Pancreas (tissue), 10 donors: ENCODE measurements around the gene LRRC4C. TPM values are rescaled to one million over a fixed set of nuclear protein-coding genes. Genes with fewer than 3 reads are reported as not detected.
"Not testable (repeated sequence)": the region's sequence is repeated elsewhere in the genome, so short reads cannot be mapped to it uniquely, and the experiment has no call there.

ENCODE experiments used
- ATAC-seq, 4 donors: fragments of 200-7000 bp; cut with Tn5 transposase; one replicate each; pipeline versions ENCODE4 v1.8.0 to v1.9.1; 2020; ENCODE audit warnings: mild to moderate bottlenecking in 4 of 4, moderate library complexity in 4 of 4
- DNase-seq, 6 donors: peaks; one replicate each; pipeline ENCODE4 v3.0.0-alpha.2; 2020
- FAIRE-seq: peaks from 2 replicates; lab custom pipeline; 2012; peaks lifted over from hg19 to GRCh38; lab: Jason Lieb, UNC
- H3K27ac ChIP-seq, 4 donors: fragments of 200-600 bp; sonication (generic); 1 replicate in 3 of 4; 2 replicates in 1 of 4; pipeline versions ENCODE4 v1.5.0 to v1.8.0; 2020
- H3K27me3 ChIP-seq, 4 donors: fragments of 200-600 bp; one replicate each; pipeline ENCODE4 v1.8.0; 2021
- H3K36me3 ChIP-seq, 3 donors: fragments of 200-600 bp; sonication (generic) in 1 of 3; one replicate each; pipeline versions ENCODE4 v1.5.0 to v1.8.0; 2020 to 2021
- H3K4me1 ChIP-seq, 3 donors: fragments of 200-600 bp; one replicate each; pipeline ENCODE4 v1.8.0; 2021
- H3K4me3 ChIP-seq, 4 donors: fragments of 200-600 bp; sonication (generic) in 2 of 4; one replicate each; pipeline versions ENCODE4 v1.5.0 to v1.8.0; 2020 to 2021
- H3K9me3 ChIP-seq, 4 donors: fragments of 200-600 bp; one replicate each; pipeline ENCODE4 v1.8.0; 2021
- WGBS, 2 donors: extraction: QIAGEN DNeasy Blood & Tissue Kit; methylation state at CpG; one replicate each; pipeline ENCODE4 v1.1.7; 2013; 5-methylcytosine and 5-hydroxymethylcytosine counted together
- intact Hi-C, 3 donors: fragments of 100-400 bp; cut with DNase I; formaldehyde crosslinking; loops; one replicate each; pipeline versions ENCODE4 v1.11.1 to v1.14.2; 2022
- polyA plus RNA-seq, 2 donors: library from polyadenylated mRNA; stranded (reverse); fragments of 200-250 nt; gene quantifications; one replicate each; pipeline ENCODE4 v1.2.3, GENCODE V29; 2013
- total RNA-seq, 6 donors: library from RNA; stranded (reverse); fragmentation: NEBNext Ultra II Directional in 4 of 6; extraction: Animal tissue kit (Norgen Biotek cat#: 25700) in 4 of 6; gene quantifications; one replicate each; pipeline versions ENCODE4 v1.2.1 to v1.2.4, GENCODE V29; 2021 to 2023
- TF ChIP-seq, protein P1 (sequence below), 4 donors: fragments of 200-600 bp; sonication (generic) in 3 of 4; IDR thresholded peaks; one replicate each; pipeline versions ENCODE4 v1.5.0 to v1.8.0; 2021; ENCODE audit warnings: antibody characterized with exemption in 4 of 4
- donor health status: healthy with polysubstance abuse.
- donor health status: DM: no; HTN: no; CAD: no; lungs with moderate emphysema.
- donor health status: DM: no; HTN: no; CAD: no.
- donor health status: control.
- donor health status: control.
- donor health status: Bipolar disorder and iron deficiency.
- donor health status: DM: yes; HTN: yes; CAD: no.
- donor health status: DM: no; HTN: no; CAD: no.
- donor health status: DM: no; HTN: no; CAD: no.
- donor health status: DM: yes; HTN: yes; CAD: no.

The LRRC4C gene
- total and polyA plus RNA-seq, 8 donors: 0.04 to 0.84 (median 0.16) TPM

DNA sequence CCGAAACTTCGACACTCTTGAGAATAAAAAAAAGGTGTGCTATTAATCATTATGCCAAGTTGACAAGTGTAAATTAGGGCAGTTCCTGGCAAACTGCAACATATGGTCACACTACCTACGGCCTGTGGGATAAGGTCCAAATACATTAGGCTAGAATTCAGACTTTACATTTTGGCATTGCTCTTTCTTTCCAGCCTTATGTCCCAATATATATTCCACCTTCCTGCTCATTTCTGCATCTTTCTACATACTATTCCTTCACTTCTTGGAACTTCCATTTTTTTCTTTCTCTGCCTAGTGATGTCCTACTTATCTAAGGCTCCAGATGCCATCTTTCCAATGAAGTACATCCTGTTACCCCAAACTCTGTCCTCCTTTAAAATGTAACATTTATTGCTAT lies 577.2 kb downstream of the LRRC4C start:
- ATAC-seq: no peak
- Histone ChIP-seq H3K4me3 (no peak overlapping the region), H3K27me3 (no peaks in the 10 kb centered on the region), H3K9me3 (no peaks in the 10 kb centered on the region), H3K27ac (no peak overlapping the region), H3K4me1 (no peaks in the 10 kb centered on the region), H3K36me3 (no peaks in the 10 kb centered on the region)
- no peak for FAIRE-seq
- intact Hi-C loops: no loop called here
- TF ChIP-seq, protein P1, sequence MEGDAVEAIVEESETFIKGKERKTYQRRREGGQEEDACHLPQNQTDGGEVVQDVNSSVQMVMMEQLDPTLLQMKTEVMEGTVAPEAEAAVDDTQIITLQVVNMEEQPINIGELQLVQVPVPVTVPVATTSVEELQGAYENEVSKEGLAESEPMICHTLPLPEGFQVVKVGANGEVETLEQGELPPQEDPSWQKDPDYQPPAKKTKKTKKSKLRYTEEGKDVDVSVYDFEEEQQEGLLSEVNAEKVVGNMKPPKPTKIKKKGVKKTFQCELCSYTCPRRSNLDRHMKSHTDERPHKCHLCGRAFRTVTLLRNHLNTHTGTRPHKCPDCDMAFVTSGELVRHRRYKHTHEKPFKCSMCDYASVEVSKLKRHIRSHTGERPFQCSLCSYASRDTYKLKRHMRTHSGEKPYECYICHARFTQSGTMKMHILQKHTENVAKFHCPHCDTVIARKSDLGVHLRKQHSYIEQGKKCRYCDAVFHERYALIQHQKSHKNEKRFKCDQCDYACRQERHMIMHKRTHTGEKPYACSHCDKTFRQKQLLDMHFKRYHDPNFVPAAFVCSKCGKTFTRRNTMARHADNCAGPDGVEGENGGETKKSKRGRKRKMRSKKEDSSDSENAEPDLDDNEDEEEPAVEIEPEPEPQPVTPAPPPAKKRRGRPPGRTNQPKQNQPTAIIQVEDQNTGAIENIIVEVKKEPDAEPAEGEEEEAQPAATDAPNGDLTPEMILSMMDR (IDR thresholded peaks at IDR 0.05): no peak
- WGBS, 2 donors: 47 to 51% methylated on average over 3 of the region's 3 CpGs
- no peak for DNase-seq

DNA sequence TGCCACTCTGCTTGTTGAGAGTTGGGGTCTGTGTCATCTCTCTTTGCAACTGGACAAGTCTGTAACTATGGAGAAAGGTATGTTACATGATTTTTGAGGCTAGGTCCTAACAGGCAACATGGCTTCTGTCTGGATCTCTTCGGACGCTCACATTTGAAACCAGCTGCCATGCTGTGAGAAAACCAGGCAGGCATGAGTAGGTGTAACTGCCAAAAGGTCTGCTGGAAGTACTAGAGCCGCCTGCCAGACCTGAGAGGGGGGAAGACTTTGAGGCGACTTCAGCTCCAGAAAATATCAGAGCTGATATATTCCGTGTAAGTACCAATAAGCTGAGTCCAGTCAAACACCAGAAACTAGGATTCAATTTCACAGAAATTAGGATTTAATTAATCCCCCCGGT lies 579.5 kb downstream of the LRRC4C start:
- FAIRE-seq (no peak), DNase-seq (no peak), ATAC-seq (no peak)
- intact Hi-C loops: no loop called here
- H3K9me3 ChIP-seq: no peaks in the 10 kb centered on the region
- H3K36me3 ChIP-seq: no peaks in the 10 kb centered on the region
- no peaks in the 10 kb centered on the region for H3K27me3 ChIP-seq
- no peak overlapping the region for H3K4me3 ChIP-seq
- 69 to 82% methylated on average over 6 of the region's 6 CpGs for WGBS, 2 donors
- TF ChIP-seq, protein P1 (IDR thresholded peaks at IDR 0.05): no peak
- no peaks in the 10 kb centered on the region for H3K4me1 ChIP-seq
- H3K27ac ChIP-seq: no peak overlapping the region

DNA sequence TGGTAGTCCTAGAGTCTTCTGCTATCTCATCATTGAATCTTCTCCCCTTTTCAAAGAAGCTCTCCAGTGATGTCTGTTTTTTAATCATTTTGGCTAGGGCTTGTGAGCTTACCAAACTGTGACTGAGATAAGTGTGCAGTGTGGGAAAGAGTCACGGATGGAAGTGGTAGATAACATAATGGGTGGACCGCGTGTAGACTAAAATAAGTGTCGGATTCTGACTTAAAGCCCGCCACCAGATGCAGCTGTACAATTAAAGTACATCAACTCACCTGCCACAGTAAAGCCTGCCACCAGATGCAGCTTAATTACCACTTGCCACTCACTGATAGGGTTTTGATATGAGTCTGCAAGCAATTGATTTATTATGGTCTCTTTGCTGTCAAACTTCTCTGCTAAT lies 581.5 kb downstream of the LRRC4C start:
- no peak overlapping the region for H3K4me3 ChIP-seq
- no peak for FAIRE-seq
- DNase-seq: no peak
- intact Hi-C loops: no loop called here
- WGBS, 2 donors: 56 to 67% methylated on average over 5 of the region's 5 CpGs
- no peaks in the 10 kb centered on the region for H3K27me3 ChIP-seq
- TF ChIP-seq, protein P1 (IDR thresholded peaks at IDR 0.05): no peak
- ATAC-seq: no peak
- H3K9me3 ChIP-seq: no peaks in the 10 kb centered on the region
- no peaks in the 10 kb centered on the region for H3K36me3 ChIP-seq
- no peaks in the 10 kb centered on the region for H3K4me1 ChIP-seq
- no peak overlapping the region for H3K27ac ChIP-seq

DNA sequence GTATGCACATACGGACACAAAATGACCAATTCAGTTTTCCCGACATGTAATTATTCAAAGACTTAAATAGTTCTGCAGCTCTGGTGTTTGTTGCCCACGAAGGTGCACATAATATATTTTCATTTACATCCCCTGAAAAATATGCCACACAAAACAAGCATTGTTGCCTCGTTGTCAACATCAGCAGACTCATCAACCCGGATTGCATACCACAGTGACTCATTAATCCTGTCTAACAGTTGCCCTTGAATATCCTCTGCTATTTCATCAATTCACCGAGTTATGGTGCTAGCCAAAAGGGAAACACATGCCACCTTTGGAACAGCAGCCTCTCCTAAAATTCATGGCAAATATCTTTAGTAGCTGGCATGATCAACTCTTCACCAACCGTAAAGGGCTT lies 582.2 kb downstream of the LRRC4C start:
- 41 to 50% methylated on average over 7 of the region's 7 CpGs for WGBS, 2 donors
- no peak for DNase-seq
- TF ChIP-seq, protein P1 (IDR thresholded peaks at IDR 0.05): no peak

DNA sequence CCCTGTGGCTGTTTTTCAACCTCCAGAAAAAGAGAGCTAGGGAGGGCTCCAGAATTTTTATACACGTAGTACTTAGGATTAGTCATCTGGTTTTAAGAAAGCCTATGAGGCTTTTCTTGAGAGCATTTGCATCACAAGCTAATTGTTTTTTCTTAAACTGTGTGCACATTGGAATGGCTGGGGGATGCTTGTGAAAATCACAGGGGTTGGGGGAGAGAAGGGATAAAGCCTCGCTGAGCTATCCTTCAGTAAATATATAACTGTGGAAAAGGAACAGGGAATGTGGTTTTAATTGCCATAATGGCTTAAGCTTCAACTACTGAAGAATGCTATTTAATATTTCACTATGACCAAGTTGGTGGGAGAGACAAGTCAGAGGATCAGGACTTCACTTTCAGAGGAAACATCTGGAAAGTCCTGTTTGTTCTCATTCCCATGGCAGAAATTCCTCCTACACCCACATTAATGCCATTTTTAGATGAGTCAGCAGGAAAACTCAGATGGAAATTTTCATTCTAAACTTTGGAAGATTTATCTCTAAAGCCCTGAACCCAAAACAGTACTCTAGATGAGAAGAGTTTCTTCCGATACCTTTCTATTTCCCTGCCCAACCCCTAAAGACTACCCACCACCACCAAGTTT lies 591.3 kb downstream of the LRRC4C start:
- H3K4me3 ChIP-seq: no peak overlapping the region
- FAIRE-seq (no peak), ATAC-seq (peak in 1 of 4 donors; percentile 43), DNase-seq (no peak)
- no peaks in the 10 kb centered on the region for H3K9me3 ChIP-seq
- no peaks in the 10 kb centered on the region for H3K27me3 ChIP-seq
- TF ChIP-seq, protein P1 (IDR thresholded peaks at IDR 0.05): no peak
- WGBS, 2 donors: 36 to 46% methylated on average over 3 of the region's 3 CpGs
- H3K36me3 ChIP-seq: no peaks in the 10 kb centered on the region
- H3K27ac ChIP-seq: no peak overlapping the region
- no peaks in the 10 kb centered on the region for H3K4me1 ChIP-seq
- intact Hi-C loops: no loop called here

More for the DNA sequence above, 582.2 kb downstream of the LRRC4C start:
- Histone ChIP-seq H3K4me3 (no peak overlapping the region), H3K36me3 (no peaks in the 10 kb centered on the region), H3K27ac (no peak overlapping the region), H3K27me3 (no peaks in the 10 kb centered on the region), H3K9me3 (no peaks in the 10 kb centered on the region), H3K4me1 (no peaks in the 10 kb centered on the region)
- intact Hi-C loops: no loop called here
- FAIRE-seq (no peak), ATAC-seq (no peak)

DNA sequence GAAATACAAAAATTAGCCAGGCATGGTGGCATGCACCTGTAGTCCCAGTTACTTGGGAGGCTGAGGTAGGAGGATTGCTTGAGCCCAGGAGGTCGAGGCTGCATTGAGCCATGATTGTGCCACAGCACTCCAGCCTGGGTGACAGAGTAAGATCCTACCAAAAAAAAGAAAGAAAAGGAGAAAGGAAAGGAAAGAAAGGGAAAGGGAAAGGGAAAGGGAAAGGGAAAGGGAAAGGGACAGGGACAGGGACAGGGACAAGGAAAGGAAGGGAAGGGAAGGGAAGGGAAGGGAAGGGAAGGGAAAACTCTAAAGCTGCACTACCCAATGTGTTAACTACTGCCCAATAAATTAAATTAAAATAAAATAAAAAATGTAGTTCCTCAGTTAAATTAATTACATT lies 601.7 kb downstream of the LRRC4C start:
- H3K36me3 ChIP-seq, H3K4me3 ChIP-seq, FAIRE-seq, H3K4me1 ChIP-seq, intact Hi-C loops, H3K9me3 ChIP-seq, DNase-seq, H3K27ac ChIP-seq, H3K27me3 ChIP-seq, ATAC-seq: not testable (repeated sequence)
- WGBS, 2 donors: 43 to 61% methylated on average over 1 of the region's 1 CpG
